ENCODE measurements around the gene SPTSSA. TPM values are rescaled to one million over a fixed set of nuclear protein-coding genes. Genes with fewer than 3 reads are reported as not detected.
A peak's percentile ranks its signal among the peaks of the same experiment; 100 is the strongest.

SPTSSA gene
- total RNA-seq, 1 donor from 2014 or later = 22.1 TPM

- H3K4me1 Mint-ChIP-seq (ENCODE audit: unreplicated experiment) = peaks cover 21% of the 10 kb centered on the region
- peak overlapping the region; percentile 95 for H3K4me3 Mint-ChIP-seq (ENCODE audit: unreplicated experiment)
- DNase-seq (ENCODE audit: low spot score) = peak; percentile 50
- no peaks in the 10 kb centered on the region for H3K36me3 Mint-ChIP-seq (ENCODE audit: low read depth, unreplicated experiment)
- H3K27ac Mint-ChIP-seq (ENCODE audit: unreplicated experiment) = peak overlapping the region; percentile 90
- H3K9me3 Mint-ChIP-seq (ENCODE audit: unreplicated experiment) = no peaks in the 10 kb centered on the region
- H3K27me3 Mint-ChIP-seq (ENCODE audit: unreplicated experiment) = peaks cover 5% of the 10 kb centered on the region
- no peak for TF ChIP-seq CTCF (IDR thresholded peaks at IDR 0.05; ENCODE audit: unreplicated experiment)
These were observed 507 bp downstream of the SPTSSA start for GRCh38 chr14:34461334-34462131.

GRCh38 chr14:34460841-34461240 is 1.2 kb downstream of the SPTSSA start:
- Mint-ChIP-seq H3K4me1 (ENCODE audit: unreplicated experiment) (peaks cover 21% of the 10 kb centered on the region), H3K36me3 (ENCODE audit: low read depth, unreplicated experiment) (no peaks in the 10 kb centered on the region), H3K9me3 (ENCODE audit: unreplicated experiment) (no peaks in the 10 kb centered on the region), H3K27ac (ENCODE audit: unreplicated experiment) (peak overlapping the region; percentile 90), H3K4me3 (ENCODE audit: unreplicated experiment) (peak overlapping the region; percentile 95), H3K27me3 (ENCODE audit: unreplicated experiment) (peaks cover 5% of the 10 kb centered on the region)
- no peak for DNase-seq (ENCODE audit: low spot score)
- TF ChIP-seq CTCF (IDR thresholded peaks at IDR 0.05; ENCODE audit: unreplicated experiment) = no peak

- no peak for TF ChIP-seq CTCF (IDR thresholded peaks at IDR 0.05; ENCODE audit: unreplicated experiment)
- Mint-ChIP-seq H3K4me3 (ENCODE audit: unreplicated experiment) (peak overlapping the region; percentile 95), H3K36me3 (ENCODE audit: low read depth, unreplicated experiment) (no peaks in the 10 kb centered on the region), H3K4me1 (ENCODE audit: unreplicated experiment) (peaks cover 21% of the 10 kb centered on the region), H3K27ac (ENCODE audit: unreplicated experiment) (peak overlapping the region; percentile 48), H3K27me3 (ENCODE audit: unreplicated experiment) (peaks cover 5% of the 10 kb centered on the region), H3K9me3 (ENCODE audit: unreplicated experiment) (no peaks in the 10 kb centered on the region)
- no peak for DNase-seq (ENCODE audit: low spot score)
These were observed 1.7 kb downstream of the SPTSSA start for GRCh38 chr14:34460295-34460694.

GRCh38 chr14:34457186-34457585 is 4.9 kb downstream of the SPTSSA start:
- no peak for TF ChIP-seq CTCF (IDR thresholded peaks at IDR 0.05; ENCODE audit: unreplicated experiment)
- H3K4me1 Mint-ChIP-seq (ENCODE audit: unreplicated experiment) = peaks cover 14% of the 10 kb centered on the region
- peaks cover 5% of the 10 kb centered on the region for H3K27me3 Mint-ChIP-seq (ENCODE audit: unreplicated experiment)
- no peak overlapping the region for H3K4me3 Mint-ChIP-seq (ENCODE audit: unreplicated experiment)
- no peaks in the 10 kb centered on the region for H3K9me3 Mint-ChIP-seq (ENCODE audit: unreplicated experiment)
- DNase-seq (ENCODE audit: low spot score) = no peak
- H3K27ac Mint-ChIP-seq (ENCODE audit: unreplicated experiment) = no peak overlapping the region
- no peaks in the 10 kb centered on the region for H3K36me3 Mint-ChIP-seq (ENCODE audit: low read depth, unreplicated experiment)

GRCh38 chr14:34453226-34453625 is 8.8 kb downstream of the SPTSSA start:
- Mint-ChIP-seq H3K36me3 (ENCODE audit: low read depth, unreplicated experiment) (no peaks in the 10 kb centered on the region), H3K4me3 (ENCODE audit: unreplicated experiment) (no peak overlapping the region), H3K4me1 (ENCODE audit: unreplicated experiment) (no peaks in the 10 kb centered on the region), H3K9me3 (ENCODE audit: unreplicated experiment) (no peaks in the 10 kb centered on the region), H3K27ac (ENCODE audit: unreplicated experiment) (no peak overlapping the region), H3K27me3 (ENCODE audit: unreplicated experiment) (peaks cover 1% of the 10 kb centered on the region)
- DNase-seq (ENCODE audit: low spot score) = no peak
- no peak for TF ChIP-seq CTCF (IDR thresholded peaks at IDR 0.05; ENCODE audit: unreplicated experiment)
